Stomach smooth muscle (tissue), 2 donors: ENCODE measurements around the gene TMEM158.

ENCODE experiments used
- H3K27ac ChIP-seq: one replicate; pipeline ENCODE4 v1.7.0; 2013; ENCODE audit warnings: mild to moderate bottlenecking, low read length, inconsistent platforms
- H3K27me3 ChIP-seq, 2 donors: one replicate each; pipeline ENCODE4 v1.7.0; 2013; ENCODE audit warnings: low read length in 2 of 2; ENCODE audit not compliant: insufficient read depth in 2 of 2, control insufficient read depth in 1 of 2
- H3K36me3 ChIP-seq, 2 donors: one replicate each; pipeline ENCODE4 v1.7.0; 2013; ENCODE audit warnings: low read length in 2 of 2; ENCODE audit not compliant: control insufficient read depth in 2 of 2, insufficient read depth in 2 of 2
- H3K4me1 ChIP-seq: one replicate; pipeline ENCODE4 v1.7.0; 2013; ENCODE audit warnings: low read length; ENCODE audit not compliant: control insufficient read depth, insufficient read depth
- H3K4me3 ChIP-seq, 2 donors: one replicate each; pipeline ENCODE4 v1.7.0; 2013; ENCODE audit warnings: low read length in 2 of 2
- H3K9ac ChIP-seq, 2 donors: one replicate each; pipeline ENCODE4 v1.7.0; 2013; ENCODE audit warnings: low read length in 2 of 2, mild to moderate bottlenecking in 1 of 2
- H3K9me3 ChIP-seq, 2 donors: one replicate each; pipeline ENCODE4 v1.7.0; 2013; ENCODE audit warnings: low read length in 2 of 2; ENCODE audit not compliant: control insufficient read depth in 2 of 2
- donor health status: healthy.
- donor health status: Pancreatic carcinoma.

Gene TMEM158

GRCh38 chr3:45183872-45184262, 42.2 kb downstream of the TMEM158 start:
- Histone ChIP-seq H3K9me3 (no peaks in the 10 kb centered on the region), H3K36me3 (no peaks in the 10 kb centered on the region), H3K4me1 (peaks cover 21% of the 10 kb centered on the region), H3K4me3 (no peak overlapping the region), H3K9ac (no peak overlapping the region), H3K27ac (no peak overlapping the region), H3K27me3 (no peaks in the 10 kb centered on the region)

- Histone ChIP-seq H3K36me3 (no peaks in the 10 kb centered on the region), H3K27ac (peak overlapping the region; percentile 58), H3K9me3 (no peaks in the 10 kb centered on the region), H3K27me3 (no peaks in the 10 kb centered on the region), H3K4me3 (no peak overlapping the region), H3K9ac (peak overlapping the region in 1 of 2 donors; percentile 7), H3K4me1 (peaks cover 20% of the 10 kb centered on the region)
Observed at GRCh38 chr3:45182915-45183871, 42.9 kb downstream of the TMEM158 start.

GRCh38 chr3:45181496-45181895, 44.6 kb downstream of the TMEM158 start:
- Histone ChIP-seq H3K9ac (no peak overlapping the region), H3K4me3 (no peak overlapping the region), H3K27me3 (no peaks in the 10 kb centered on the region), H3K27ac (peak overlapping the region; percentile 55), H3K4me1 (peaks cover 32% of the 10 kb centered on the region), H3K9me3 (no peaks in the 10 kb centered on the region), H3K36me3 (no peaks in the 10 kb centered on the region)

GRCh38 chr3:45180899-45181298, 45.2 kb downstream of the TMEM158 start:
- Histone ChIP-seq H3K27ac (peak overlapping the region; percentile 55), H3K9me3 (no peaks in the 10 kb centered on the region), H3K4me1 (peaks cover 32% of the 10 kb centered on the region), H3K36me3 (no peaks in the 10 kb centered on the region), H3K9ac (no peak overlapping the region), H3K27me3 (no peaks in the 10 kb centered on the region), H3K4me3 (no peak overlapping the region)

- Histone ChIP-seq H3K36me3 (no peaks in the 10 kb centered on the region), H3K4me1 (peaks cover 32% of the 10 kb centered on the region), H3K9me3 (no peaks in the 10 kb centered on the region), H3K4me3 (no peak overlapping the region), H3K27ac (no peak overlapping the region), H3K27me3 (no peaks in the 10 kb centered on the region), H3K9ac (no peak overlapping the region)
Observed at GRCh38 chr3:45180051-45180450, 46.0 kb downstream of the TMEM158 start.

GRCh38 chr3:45179163-45179562, 46.9 kb downstream of the TMEM158 start:
- Histone ChIP-seq H3K4me3 (no peak overlapping the region), H3K27ac (no peak overlapping the region), H3K4me1 (peaks cover 32% of the 10 kb centered on the region), H3K27me3 (no peaks in the 10 kb centered on the region), H3K36me3 (no peaks in the 10 kb centered on the region), H3K9ac (no peak overlapping the region), H3K9me3 (no peaks in the 10 kb centered on the region)

GRCh38 chr3:45178183-45179023, 47.7 kb downstream of the TMEM158 start:
- no peak overlapping the region for H3K9ac ChIP-seq
- no peaks in the 10 kb centered on the region for H3K36me3 ChIP-seq
- H3K27me3 ChIP-seq: no peaks in the 10 kb centered on the region
- H3K4me1 ChIP-seq: peaks cover 30% of the 10 kb centered on the region
- no peak overlapping the region for H3K4me3 ChIP-seq
- peak overlapping the region; percentile 64 for H3K27ac ChIP-seq
- no peaks in the 10 kb centered on the region for H3K9me3 ChIP-seq

- no peaks in the 10 kb centered on the region for H3K27me3 ChIP-seq
- no peak overlapping the region for H3K27ac ChIP-seq
- peaks cover 23% of the 10 kb centered on the region for H3K4me1 ChIP-seq
- H3K4me3 ChIP-seq: no peak overlapping the region
- H3K36me3 ChIP-seq: no peaks in the 10 kb centered on the region
- H3K9ac ChIP-seq: no peak overlapping the region
- no peaks in the 10 kb centered on the region for H3K9me3 ChIP-seq
Observed at GRCh38 chr3:45176912-45177311, 49.2 kb downstream of the TMEM158 start.
